Measurements from ENCODE around the gene TEAD1. TPM values are rescaled to one million over a fixed set of nuclear protein-coding genes. Genes with fewer than 3 reads are reported as not detected.

TEAD1 gene
- total and polyA plus RNA-seq, 2 donors (not counting 3 experiments of a cell fraction or from before 2014, with no cell fraction given) = 15.3 to 49.0 TPM

DNA sequence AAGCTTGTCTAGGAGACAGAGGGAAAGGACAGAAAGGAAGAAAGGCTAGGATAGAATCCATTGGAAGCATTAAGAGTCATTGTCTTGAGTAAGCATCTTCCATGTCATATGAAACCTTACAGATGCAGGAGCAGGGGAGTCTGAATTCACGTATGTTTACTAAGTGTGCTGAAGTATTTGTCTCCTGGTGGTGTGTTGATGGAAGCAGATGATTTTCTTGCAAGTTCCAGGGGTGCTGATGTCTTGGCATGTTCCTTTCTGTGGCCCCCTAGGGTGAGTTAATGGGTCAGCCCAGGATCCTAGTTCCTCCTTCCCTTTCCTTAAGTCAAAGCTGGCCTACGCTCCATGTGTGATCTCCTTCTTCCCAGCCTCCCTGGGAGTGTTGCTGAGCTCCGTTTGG is 110.2 kb downstream of the TEAD1 start:
- Histone ChIP-seq H4K20me1 (replicated peaks; ENCODE audit: control insufficient read depth, extremely low read depth, insufficient read depth, low read length) (no peaks in the 10 kb centered on the region), H3K4me2 (ENCODE audit: insufficient read depth, low read length) (no peak overlapping the region), H2AFZ (ENCODE audit: low read depth, low read length) (no peak overlapping the region), H3K4me1 (ENCODE audit: control insufficient read depth, extremely low read depth, insufficient read depth, low read length) (peaks cover 14% of the 10 kb centered on the region), H3K9me1 (replicated peaks; ENCODE audit: control insufficient read depth, extremely low read depth, insufficient read depth, low read length) (no peaks in the 10 kb centered on the region), H3K36me3 (ENCODE audit: control insufficient read depth in 2 of 2, extremely low read depth in 1 of 2, insufficient read depth in 2 of 2, low read length in 2 of 2) (no peaks in the 10 kb centered on the region), H3K9ac (replicated peaks; ENCODE audit: extremely low read depth, insufficient read depth, low read length) (no peak overlapping the region), H3K9me3 (replicated peaks; ENCODE audit: control insufficient read depth, insufficient read depth, low read length) (no peaks in the 10 kb centered on the region), H3K27ac (ENCODE audit: insufficient read depth, low read depth, low read length) (no peak overlapping the region), H3K79me2 (ENCODE audit: control insufficient read depth, insufficient read depth, low read length) (no peaks in the 10 kb centered on the region), H3K27me3 (ENCODE audit: control insufficient read depth in 2 of 2, insufficient read depth in 2 of 2, low read length in 2 of 2) (no peaks in the 10 kb centered on the region), H3K4me3 (replicated peaks in 1 of 3; ENCODE audit: insufficient read depth in 1 of 3, low read depth in 1 of 3, low read length in 3 of 3) (no peak overlapping the region)
- no peak for TF ChIP-seq POLR2A (IDR thresholded peaks at IDR 0.05; ENCODE audit: low read depth, low read length)
- TF ChIP-seq GATA2 (IDR thresholded peaks at IDR 0.05; ENCODE audit: insufficient read depth, insufficient read length, low read depth, low read length) = no peak
- TF ChIP-seq, protein P1, sequence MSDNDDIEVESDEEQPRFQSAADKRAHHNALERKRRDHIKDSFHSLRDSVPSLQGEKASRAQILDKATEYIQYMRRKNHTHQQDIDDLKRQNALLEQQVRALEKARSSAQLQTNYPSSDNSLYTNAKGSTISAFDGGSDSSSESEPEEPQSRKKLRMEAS (IDR thresholded peaks at IDR 0.05; ENCODE audit: insufficient read depth, insufficient read length) = no peak
- TF ChIP-seq JUN (IDR thresholded peaks at IDR 0.05; ENCODE audit: borderline replicate concordance, insufficient read depth, insufficient read length, low read depth) = no peak
- no peak for TF ChIP-seq FOS (IDR thresholded peaks at IDR 0.05; ENCODE audit: borderline replicate concordance, insufficient read depth, low read length)
- TF ChIP-seq, protein P2, sequence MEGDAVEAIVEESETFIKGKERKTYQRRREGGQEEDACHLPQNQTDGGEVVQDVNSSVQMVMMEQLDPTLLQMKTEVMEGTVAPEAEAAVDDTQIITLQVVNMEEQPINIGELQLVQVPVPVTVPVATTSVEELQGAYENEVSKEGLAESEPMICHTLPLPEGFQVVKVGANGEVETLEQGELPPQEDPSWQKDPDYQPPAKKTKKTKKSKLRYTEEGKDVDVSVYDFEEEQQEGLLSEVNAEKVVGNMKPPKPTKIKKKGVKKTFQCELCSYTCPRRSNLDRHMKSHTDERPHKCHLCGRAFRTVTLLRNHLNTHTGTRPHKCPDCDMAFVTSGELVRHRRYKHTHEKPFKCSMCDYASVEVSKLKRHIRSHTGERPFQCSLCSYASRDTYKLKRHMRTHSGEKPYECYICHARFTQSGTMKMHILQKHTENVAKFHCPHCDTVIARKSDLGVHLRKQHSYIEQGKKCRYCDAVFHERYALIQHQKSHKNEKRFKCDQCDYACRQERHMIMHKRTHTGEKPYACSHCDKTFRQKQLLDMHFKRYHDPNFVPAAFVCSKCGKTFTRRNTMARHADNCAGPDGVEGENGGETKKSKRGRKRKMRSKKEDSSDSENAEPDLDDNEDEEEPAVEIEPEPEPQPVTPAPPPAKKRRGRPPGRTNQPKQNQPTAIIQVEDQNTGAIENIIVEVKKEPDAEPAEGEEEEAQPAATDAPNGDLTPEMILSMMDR (IDR thresholded peaks at IDR 0.05; ENCODE audit: extremely low read depth in 1 of 2, insufficient read depth in 1 of 2, low read depth in 1 of 2, low read length in 2 of 2) = no peak
- TF ChIP-seq POLR2AphosphoS5 (IDR thresholded peaks at IDR 0.05; ENCODE audit: insufficient read depth, low read depth, low read length) = no peak
- TF ChIP-seq MYC (IDR thresholded peaks at IDR 0.05; ENCODE audit: low read depth, low read length) = no peak
- TF ChIP-seq EZH2 (IDR thresholded peaks at IDR 0.05; ENCODE audit: borderline replicate concordance, low read depth, low read length, severe bottlenecking) = no peak
- FAIRE-seq (no peak), DNase-seq (ENCODE audit: low read depth, low spot score) (no peak)
- intact Hi-C loops (cut with micrococcal nuclease) = no loop called here
- dilution Hi-C loops (cut with MboI; ENCODE audit: extremely low pct_ligation_motif_present, low sequenced_read_pairs) = no loop called here
- ChIA-PET POLR2A (no interaction called here), CTCF (no interaction called here)
- no TSS peak for BruUV-seq (replicated peaks)
